Occipital lobe (tissue), 2 donors: ENCODE data around the gene TSPAN11. TPM values are rescaled to one million over a fixed set of nuclear protein-coding genes. Genes with fewer than 3 reads are reported as not detected.

Experiments
- DNase-seq: peaks from one replicate; lab custom pipeline; 2025; lab: John Stamatoyannopoulos, UW
- total RNA-seq: library from RNA; depleted of rRNA; stranded (reverse); fragments of >200 nt; gene quantifications from one replicate; pipeline ENCODE4 v1.2.3, GENCODE V29; 2014

The TSPAN11 gene
- total RNA-seq, 1 donor from 2014 or later, result 4.8 TPM

- DNase-seq, result no peak
Measured at GRCh38 chr12:30978639-30979038, 52.1 kb downstream of the TSPAN11 start.

- no peak for DNase-seq
Measured at GRCh38 chr12:30979371-30980259, 53.1 kb downstream of the TSPAN11 start.

- DNase-seq, result peak; percentile 9
Measured at GRCh38 chr12:30980955-30981662, 54.6 kb downstream of the TSPAN11 start.

DNA sequence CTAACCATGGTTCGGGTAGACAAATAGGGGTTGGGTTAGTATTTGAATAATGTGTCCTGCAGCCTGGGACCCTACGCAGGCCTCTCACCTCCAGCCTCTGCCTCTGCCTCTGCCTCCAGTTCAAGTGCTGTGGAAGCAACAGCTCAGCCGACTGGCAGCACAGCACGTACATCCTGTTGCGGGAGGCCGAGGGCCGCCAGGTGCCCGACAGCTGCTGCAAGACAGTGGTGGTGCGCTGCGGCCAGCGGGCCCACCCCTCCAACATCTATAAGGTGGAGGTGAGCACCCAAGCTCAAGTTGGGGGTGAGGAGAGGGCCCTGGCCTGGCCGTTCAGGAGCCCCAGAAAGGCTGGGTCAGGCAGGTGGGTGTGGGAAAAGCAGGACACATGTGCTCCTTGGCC, 55.9 kb downstream of the TSPAN11 start:
- DNase-seq, result no peak

DNA sequence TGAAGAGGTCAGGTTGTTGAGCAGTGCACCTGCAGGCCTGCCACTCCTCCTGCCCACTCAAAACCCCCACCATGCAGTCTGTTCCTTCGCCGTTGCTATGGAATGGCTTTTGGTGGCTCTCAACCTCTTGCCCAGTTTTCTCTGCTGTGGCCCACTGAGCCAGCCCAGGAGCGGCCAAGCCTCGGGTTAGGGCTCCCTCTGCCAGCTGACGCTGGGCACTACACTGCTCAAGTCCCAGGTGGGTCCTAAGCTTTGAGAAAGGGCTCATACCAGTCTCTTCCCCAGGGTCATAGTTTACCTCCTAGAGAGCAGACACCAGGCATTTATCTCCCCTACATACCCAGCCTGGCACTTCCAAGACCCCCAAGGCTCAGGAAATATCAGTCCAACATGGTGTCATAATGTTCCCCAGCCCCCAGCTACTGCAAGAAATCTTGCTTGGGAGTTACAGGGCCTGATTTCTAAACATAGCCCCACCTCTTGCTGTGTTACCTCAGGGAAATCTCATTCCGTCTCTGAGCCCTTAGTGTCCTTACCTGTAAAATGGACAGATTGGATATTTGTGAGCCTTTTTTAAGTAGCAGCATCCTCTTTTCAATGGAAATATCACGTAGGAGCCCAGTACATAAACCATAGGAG, 59.4 kb downstream of the TSPAN11 start:
- DNase-seq, result peak; percentile 33

- no peak for DNase-seq
Measured at GRCh38 chr12:30988086-30988485, 61.5 kb downstream of the TSPAN11 start.

- DNase-seq, result no peak
Measured at GRCh38 chr12:30988646-30989286, 62.2 kb downstream of the TSPAN11 start.

- no peak for DNase-seq
Measured at GRCh38 chr12:30989754-30990153, 63.2 kb downstream of the TSPAN11 start.

DNA sequence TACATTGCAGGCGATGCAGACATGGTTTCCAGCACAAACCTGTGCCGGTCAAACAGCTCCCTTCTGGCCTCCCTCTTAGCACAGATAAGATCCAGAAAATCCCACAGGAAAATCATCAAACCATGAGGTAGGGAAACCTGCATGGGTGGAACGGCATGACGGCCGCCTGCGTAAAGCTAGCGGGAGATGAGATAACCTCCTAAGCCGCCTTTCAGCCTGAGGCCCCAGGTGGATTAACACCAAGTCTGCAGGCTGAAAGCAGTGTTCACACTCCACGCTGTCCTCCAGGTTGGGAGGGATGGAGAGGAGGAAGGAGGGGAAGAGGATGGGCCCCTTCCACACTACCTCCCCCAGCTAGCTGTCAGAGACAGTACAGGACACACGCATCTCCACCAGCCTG, 63.8 kb downstream of the TSPAN11 start:
- no peak for DNase-seq

DNA sequence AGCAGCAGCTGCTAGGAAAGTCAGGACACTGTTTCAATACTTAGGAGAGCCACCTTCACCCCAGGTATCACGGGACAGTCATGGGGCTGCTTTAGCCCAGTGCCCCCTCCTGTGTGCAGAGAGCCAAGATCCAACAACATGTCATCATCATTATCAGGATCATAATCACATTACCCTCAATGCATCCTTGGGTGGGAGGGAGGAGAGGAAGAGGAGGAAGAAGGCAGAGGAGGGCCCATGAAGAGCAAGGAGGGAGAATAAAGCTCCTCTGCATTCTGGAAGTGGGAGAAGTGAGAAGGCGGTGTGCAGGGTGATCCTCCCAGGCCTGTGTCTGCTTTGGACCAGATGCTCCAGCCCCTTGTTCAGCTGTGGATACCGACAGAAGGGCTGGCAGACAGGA, 64.2 kb downstream of the TSPAN11 start:
- no peak for DNase-seq

DNA sequence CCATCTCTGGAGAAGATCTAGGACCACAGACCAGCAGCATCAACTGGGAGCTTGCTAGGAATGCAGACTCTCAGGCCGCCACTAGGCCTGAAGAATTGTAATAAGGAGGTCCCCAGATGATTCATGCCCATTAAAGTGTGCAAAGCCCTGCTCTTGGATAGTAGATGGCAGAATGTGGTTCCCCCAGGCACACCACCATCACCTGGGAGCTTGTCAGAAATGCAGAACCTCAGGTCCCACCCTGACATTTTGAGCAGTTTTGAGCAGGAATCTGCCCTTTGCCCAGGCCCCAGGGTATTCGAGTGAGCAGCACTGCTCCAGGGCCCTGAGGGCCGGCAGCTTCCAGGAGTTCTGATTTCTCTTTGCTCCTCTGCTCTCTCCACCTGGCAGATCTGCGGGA, 64.9 kb downstream of the TSPAN11 start:
- no peak for DNase-seq

DNA sequence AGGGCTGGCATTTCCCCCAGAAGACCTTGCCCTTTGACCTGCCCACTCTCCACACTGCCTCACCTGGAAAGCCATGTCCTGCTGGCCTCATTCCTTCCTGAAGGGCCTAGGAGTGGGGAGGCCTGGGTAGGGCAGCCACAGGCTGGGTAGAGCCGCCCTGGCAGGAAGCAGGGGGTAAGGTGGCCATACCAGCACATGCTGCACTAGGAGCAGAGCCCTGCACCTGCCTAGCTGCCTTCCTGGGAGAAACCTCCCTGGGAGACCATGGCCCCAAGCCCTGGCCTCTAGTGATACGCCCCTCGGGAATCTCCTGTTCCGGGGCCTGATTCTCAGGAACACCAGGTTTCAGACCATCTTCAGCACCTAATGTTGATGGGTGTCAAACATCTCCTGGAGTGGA, 65.8 kb downstream of the TSPAN11 start:
- no peak for DNase-seq

DNA sequence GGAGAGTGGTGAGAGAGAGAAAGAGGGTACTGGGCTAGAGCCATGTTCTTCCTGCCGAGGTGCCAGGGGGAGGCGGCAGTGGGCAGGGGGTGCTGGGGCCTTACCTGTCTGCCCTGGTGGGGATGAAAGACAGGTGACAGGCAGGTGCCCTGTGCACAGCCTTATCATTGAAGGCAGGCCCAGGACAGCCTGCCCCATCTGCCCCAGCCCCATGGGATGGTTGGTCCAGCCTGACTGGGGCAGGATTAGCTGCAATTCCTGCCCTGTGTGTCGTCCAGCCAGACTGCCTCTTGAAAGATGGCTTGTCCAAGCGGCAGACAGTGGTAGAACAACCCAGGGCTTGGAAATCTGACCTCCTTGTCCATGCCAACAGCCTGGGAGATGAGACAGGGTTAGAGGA, 67.2 kb downstream of the TSPAN11 start:
- no peak for DNase-seq

DNA sequence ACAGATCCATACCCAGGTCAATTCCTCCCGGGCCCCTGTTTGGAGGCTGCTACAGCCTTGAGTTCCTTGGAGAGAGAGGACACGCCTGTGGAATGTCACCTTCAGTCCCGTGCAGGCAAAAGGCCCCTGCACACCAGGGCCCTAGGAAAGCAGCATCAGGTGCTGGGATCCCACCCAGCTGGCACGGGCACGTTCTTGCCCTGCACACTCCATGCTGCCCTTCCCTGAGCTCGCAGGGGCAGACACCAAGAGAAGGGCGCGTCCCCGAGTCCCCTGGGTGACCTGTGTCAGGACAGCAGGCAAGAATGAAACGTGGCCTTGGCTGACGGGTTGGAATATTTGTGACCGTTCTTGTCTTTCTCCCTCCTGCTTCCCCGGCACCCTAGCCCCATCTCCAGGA, 67.7 kb downstream of the TSPAN11 start:
- no peak for DNase-seq

- no peak for DNase-seq
Measured at GRCh38 chr12:30996255-30996654, 69.7 kb downstream of the TSPAN11 start.

DNA sequence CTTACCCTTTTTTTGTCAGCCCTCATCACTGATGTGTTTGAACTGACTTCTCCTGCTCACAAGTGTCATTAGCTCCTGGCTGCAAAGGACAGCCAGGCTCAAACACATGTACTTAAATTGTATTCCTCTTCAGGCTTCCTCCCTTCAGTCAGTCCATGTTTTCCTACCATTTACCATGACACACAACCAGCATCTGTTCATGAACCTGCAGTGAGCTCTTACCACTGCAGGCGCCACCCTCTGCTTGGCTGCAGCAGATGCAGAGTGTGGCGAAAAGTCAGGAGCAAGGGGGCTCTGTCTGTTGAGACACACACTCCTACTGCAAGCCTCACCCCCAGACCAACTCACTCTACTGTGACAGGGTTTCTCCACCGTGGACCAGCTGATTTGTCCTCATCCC, 70.2 kb downstream of the TSPAN11 start:
- DNase-seq, result no peak

- DNase-seq, result no peak
Measured at GRCh38 chr12:30997685-30998440, 71.3 kb downstream of the TSPAN11 start.

DNA sequence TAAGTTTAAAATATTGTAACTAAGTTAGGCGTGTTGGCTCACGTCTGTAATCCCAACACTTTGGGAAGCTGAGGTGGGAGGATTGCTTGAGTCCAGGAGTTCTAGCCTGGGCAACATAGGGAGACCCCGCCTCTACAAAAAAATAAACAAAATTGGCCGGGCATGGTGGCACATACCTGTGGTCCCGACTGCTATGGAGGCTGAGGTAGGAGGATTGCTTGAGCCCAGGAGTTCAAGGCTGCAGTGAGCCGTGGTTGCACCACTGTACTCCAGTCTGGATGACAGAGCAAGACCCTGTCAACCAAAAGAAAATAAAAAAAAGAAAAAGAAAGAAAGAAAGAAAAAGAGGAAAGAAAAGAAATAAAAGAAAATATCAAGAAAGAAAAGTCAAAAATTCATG, 72.5 kb downstream of the TSPAN11 start:
- DNase-seq, result no peak

DNA sequence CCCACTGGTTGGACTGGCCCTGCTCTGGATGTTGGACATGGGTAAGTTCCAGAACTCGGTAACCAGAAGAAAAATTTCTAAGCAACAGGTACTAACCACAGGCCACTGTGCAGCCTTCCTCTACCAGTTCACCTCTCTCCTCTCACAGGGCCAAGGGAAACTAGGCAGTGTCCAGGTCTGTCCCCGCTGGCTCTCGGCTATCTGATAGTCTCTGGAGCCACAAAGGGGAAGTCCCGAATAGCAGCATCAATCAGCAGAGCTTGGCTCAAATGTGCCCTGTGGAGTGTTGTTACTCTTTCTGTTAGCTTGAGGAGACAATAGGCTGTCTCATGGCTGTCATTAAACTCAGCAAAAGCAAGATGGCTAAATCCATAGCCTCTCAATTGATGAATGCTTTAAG, 73.2 kb downstream of the TSPAN11 start:
- DNase-seq, result no peak

- no peak for DNase-seq
Measured at GRCh38 chr12:31000751-31001150, 74.2 kb downstream of the TSPAN11 start.
